SW480 (cell line): ENCODE data around the gene PPP1R14C.
"Not testable (repeated sequence)": the region's sequence is repeated elsewhere in the genome, so short reads cannot be mapped to it uniquely, and the experiment has no call there.

Experiments used
- DNase-seq: peaks from one replicate; pipeline ENCODE4 v3.0.0-alpha.2; 2016; ENCODE audit warnings: low spot score

PPP1R14C gene

DNA sequence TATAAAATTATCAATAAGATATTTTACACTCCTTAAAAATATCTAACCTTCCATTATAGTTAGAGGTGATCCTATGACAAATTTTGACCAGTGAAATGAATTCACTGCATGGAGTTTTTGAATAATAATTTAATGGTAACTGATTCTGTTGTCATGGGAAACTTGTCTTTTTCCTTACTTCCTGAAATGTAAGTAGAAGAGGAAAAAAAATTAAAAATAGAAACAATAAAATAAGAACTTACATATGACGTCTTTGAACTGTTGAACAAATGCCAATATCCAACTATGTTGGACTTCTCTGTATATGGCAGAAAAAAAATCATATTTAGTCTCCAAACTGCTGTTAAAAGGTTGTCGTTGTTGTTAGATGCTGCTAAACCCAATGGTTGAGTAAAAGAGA, 26.3 kb downstream of the PPP1R14C start:
- DNase-seq = no peak

- DNase-seq = peak; percentile 58
These were observed 26.8 kb downstream of the PPP1R14C start for GRCh38 chr6:150169609-150170008.

GRCh38 chr6:150172929-150173328, 30.1 kb downstream of the PPP1R14C start:
- no peak for DNase-seq

- no peak for DNase-seq
These were observed 32.8 kb downstream of the PPP1R14C start for GRCh38 chr6:150175586-150176151.

- no peak for DNase-seq
These were observed 33.3 kb downstream of the PPP1R14C start for GRCh38 chr6:150176152-150176551.

GRCh38 chr6:150176659-150177058, 33.8 kb downstream of the PPP1R14C start:
- DNase-seq = no peak

- DNase-seq = no peak
These were observed 34.6 kb downstream of the PPP1R14C start for GRCh38 chr6:150177259-150177951.

DNA sequence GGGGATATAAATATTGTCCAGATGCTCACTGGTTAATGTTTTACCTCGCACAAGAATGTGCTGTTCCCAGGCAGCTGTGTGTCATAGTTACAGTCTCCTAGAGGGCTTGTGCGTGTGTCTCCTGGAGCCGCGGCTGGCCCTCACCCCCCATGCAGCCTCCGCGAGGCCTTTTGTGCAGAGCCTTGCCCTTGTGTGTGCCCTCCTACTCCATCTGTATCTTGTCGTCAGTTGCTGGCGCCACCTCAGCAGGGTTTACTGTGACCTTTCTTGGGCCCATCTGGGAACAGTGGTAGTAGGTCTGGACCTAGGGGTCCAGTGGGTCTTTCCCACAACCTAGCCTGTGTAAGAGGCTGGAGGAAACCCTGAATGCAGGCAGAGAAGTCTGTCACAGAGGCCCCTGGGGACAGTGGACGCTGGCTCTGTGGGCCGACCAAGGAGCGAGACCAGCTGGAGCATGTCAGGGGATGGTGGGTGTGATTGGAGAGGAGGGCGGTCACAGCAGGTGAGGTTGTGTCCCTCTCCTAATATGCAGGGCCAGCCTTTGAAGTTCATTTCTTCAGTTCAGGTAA, 35.2 kb downstream of the PPP1R14C start:
- peak; percentile 72 for DNase-seq

DNA sequence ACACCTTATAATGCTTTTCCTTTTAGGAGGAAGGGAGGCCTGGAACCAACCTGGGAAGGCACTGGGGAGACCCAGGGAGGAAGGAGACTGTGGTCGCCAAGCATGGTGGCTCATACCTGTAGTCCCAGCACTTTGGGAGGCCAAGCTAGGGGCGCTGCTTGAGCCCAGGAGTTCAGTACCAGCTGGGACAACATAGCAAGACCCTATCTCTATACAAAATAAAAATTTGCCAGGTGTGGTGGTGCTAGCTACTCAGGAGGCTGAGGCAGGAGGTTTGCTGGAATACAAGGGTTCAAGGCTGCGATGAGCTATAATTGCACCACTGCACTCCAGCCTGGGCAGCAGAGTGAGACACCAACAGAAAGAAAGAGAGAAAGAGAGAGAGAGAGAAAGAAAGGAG, 36.2 kb downstream of the PPP1R14C start:
- no peak for DNase-seq

DNA sequence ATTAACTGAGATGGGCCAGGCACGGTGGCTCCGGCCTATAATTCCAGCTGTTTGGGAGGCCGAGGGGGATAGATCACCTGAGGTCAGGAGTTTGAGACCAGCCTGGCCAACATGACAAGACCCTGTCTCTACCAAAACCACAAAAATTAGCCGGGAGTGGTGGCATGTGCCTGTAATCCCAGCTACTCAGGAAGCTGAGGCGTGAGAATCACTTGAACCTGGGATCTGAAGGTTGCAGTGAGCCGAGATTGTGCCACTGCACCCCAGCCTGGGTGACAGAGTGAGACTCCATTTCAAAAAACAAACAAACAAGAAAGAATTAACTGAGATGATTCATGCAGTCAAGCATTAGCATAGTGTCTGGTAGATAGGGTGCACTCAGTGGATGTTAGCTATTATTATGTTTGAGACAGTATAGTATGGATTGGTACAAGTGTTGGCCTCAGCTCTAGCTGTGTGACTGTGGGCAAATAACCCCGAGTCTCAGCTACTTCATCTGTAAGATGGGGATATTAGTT, 37.1 kb downstream of the PPP1R14C start:
- not testable (repeated sequence) for DNase-seq

- no peak for DNase-seq
These were observed 37.7 kb downstream of the PPP1R14C start for GRCh38 chr6:150180517-150180916.

DNA sequence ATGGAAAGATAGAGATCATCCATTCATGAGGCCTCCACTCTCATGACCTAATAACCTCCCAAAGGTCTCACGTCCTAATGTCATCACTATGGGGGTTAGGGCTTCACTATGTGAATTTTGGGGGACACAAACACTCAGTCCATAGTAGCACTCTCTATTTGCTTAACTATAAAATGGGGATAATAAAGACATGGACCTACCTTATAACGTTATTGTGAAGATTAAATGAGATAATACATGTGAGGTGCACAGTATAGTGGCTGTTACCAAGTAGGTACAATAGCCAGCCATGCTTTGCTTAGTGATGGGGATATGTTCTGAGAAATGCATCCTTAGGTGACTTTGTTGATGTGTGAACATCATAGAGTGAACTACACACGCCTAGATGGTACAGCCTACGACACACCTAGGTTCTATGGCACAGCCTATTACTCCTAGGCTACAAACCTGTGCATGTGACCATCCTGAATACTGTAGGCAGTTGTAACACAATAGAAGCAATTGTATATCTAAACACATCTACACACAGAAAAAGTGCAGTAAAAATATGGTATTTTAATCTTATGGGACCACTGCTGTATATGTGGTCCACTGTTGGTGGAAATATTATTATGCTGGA, 39.7 kb downstream of the PPP1R14C start:
- no peak for DNase-seq

- no peak for DNase-seq
These were observed 40.3 kb downstream of the PPP1R14C start for GRCh38 chr6:150183105-150183504.

DNA sequence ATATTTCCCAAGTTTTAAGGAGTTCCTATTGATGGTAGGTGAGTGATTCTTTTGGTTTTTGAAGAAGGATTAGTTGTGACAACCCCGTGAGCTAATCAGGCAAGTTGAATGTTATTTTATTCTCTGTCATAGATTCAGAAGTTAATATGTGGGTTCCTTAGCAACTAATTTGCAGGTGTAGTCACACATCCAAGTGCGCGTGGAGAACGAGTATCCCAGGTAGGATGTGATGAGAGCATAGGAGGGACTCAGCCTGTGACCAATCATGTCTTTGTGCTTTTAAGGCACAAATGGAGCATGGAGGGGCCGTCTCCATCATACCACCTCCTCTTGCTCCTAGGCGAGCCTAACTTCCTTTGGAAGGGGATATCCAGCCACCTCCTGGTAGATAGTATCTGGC, 41.1 kb downstream of the PPP1R14C start:
- no peak for DNase-seq

DNA sequence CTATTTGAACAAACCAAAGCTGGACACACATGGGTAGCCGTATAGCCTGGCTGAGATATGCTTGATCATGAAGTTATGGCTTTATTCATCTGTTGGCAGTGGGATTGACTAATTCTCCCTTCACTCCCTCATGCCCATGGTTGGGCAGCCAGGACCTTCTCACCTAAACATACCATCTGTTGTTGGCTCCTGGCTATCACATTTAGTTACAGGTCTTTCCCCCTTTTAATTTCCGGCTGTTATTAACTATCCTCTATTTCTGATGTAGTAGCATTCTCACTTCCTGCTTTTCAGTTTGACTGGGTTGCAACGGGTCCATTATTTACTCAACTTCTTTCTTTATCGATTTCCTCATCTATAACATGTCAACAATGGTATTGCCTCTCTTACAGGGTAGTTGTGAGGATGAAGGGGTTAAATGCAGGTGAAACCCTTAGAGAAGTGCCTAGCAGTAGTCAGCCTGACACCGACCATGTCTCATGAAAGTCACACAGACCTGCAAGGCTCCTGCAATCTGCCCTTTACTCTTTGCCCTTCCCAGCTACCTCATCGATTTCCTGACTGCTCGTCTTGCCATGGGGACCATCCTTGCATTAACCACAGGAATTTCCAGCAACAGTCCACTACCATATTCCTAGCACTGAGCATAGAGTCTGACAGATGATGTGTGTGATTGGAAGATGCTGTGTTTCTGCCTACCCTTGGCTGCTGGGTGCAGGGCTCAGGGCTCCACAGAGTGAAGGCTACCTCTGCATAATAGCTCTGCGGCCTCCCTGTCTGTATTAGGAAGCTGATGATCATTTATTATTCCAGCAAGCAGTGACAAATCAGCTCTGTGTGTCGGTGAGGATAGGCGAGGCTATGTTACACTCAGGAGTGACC, 42.2 kb downstream of the PPP1R14C start:
- DNase-seq = no peak

GRCh38 chr6:150185732-150186117, 42.9 kb downstream of the PPP1R14C start:
- DNase-seq = no peak

- DNase-seq = no peak
These were observed 43.5 kb downstream of the PPP1R14C start for GRCh38 chr6:150186129-150186898.

DNA sequence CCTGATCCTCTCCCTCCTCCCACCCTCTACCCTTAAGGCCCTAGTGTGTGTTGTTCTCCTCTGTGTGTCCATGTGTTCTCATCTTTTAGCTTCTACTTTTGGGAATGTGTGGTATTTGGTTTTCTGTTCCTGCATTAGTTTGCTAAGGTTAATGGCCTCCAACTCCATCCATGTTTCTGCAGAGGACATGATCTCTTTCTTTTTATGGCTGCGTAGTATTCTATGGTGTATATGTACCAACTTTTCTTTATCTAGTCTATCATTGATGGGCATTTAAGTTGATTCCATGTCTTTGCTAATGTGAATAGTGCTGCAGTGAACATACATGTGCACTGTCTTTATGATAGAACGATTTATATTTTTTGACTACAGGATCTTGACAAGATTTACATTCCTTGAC, 44.6 kb downstream of the PPP1R14C start:
- DNase-seq = not testable (repeated sequence)

DNA sequence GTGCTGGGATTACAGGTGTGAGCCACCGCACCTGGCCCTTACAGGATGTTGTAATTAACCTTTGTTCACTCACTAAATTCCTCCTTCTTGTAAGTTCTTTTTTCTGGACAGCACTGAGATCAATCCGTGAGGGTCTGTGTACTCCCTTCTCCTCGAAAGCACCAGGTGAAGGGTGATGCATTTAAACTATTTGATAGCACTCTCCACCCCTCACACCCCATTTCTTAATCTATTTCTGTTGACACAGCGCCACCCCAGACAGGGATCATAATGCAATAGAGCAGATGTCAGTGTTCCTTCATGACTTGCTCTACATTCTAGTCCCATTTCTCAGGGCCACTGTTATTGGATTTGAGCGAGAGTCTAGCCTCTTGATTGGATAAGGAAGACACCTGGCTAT, 46.3 kb downstream of the PPP1R14C start:
- no peak for DNase-seq

- DNase-seq = no peak
These were observed 49.0 kb downstream of the PPP1R14C start for GRCh38 chr6:150191809-150192208.

DNA sequence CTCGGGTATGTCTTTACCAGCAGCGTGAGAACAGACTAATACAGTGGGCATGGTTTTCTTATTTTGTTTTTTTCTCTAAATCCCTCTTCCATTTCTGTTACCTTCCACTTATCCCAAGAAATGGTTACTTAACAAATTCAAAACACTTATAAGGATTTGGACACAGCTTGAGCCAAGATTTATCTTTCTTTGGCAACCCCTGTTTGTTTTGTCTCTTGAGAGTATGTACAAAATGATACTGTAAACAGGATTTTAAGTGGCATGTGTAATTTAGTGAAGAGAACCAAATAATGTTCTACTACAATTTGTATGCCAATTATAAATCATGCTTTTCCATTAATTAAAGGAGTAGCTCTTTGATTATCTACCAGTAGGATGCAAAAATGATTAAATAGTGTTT, 51.4 kb downstream of the PPP1R14C start:
- no peak for DNase-seq
